ENCODE measurements around the gene RNF126.

RNF126 gene

GRCh38 chr19:662207-662961 is 630 bp downstream of the RNF126 start:
- DNase-seq = peak; percentile 31

DNA sequence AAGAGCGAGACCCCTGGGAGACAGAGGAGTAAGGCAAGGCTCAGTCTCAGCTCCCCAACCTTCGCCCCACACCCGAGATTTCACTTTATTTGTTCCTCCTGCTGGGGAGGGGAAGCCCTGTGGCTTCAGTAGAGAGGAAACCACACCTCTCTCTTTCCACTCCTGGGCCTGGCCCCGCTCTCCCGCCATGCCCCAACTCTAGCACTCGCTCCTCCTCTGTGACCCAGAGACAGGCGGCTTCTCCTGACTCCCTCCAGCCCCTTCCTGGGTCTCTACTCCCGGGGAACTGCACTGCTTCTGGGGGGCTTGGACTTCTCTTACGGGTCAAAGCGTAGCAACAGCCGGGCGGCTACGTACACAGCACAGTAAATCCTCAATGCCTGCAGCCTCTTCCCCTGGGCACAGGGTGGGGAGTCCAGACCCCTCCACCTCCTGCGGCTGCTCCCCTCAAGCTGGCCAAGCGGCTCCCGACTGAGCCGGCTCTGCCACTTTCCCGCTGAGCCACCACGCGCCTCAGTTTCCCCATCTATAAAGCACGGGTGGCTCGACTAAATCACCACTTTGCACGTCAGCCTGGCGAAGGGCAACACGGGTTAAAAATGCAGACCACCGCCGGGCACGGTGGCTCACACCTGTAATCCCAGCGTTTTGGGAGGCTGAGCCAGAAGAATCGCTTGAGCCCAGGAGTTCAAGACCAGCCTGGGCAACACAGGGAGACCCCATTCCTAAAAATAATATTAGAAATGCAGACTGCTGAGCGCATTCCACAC is 1.4 kb downstream of the RNF126 start:
- no peak for DNase-seq

DNA sequence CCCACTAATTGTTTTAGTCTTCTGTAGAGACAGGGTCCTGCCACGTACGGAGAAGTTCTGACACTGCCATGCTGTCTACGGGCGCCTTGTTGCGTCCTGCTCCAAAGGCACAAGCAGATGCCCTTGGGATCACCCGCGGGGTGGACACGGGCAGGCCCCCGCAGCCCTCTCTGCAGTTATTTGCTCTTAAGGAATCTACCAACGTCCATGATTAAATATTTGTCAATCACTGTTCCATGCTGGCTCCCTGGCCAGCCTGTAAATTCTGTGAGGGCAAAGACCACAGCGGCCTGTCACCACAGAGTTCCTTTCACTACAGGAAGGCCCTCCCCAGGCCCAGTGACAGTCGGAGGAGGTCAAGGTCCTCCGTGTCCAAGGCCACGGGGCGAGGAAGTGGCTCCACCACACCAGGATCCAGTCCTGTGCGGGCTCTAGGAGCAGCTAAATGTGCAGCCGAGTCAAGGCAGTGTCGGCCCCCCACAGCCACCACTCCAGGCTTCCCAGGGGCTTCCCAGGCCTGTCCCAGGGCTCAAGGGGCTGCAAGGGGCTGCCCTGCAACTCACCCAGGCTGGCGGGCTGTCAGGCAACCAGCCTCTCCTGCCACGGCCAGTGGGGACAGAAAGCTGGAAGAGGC is 2.1 kb downstream of the RNF126 start:
- no peak for DNase-seq

GRCh38 chr19:658916-659839 is 3.8 kb downstream of the RNF126 start:
- no peak for DNase-seq

- no peak for DNase-seq
Measured at GRCh38 chr19:658059-658839, 4.8 kb downstream of the RNF126 start.

DNA sequence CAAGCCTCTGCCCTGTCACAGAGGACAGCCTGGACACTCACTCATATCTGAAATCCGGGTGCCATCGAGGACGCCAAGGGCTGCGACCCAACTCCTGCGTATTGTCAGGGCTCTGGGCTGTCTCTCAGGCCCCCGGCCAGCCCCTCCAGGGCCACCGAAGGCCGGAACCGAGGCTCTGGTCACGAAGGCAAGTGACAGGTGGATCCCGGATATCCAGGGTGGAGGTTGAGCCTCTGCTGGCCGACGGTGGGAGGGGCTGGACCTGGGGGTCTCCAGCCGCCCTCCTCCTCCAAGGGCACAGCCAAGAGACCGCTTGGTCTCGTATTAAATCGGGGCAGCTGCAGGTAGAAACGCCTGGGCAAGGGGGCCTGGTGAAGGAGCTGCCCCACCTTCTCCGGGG is 5.4 kb downstream of the RNF126 start:
- DNase-seq = no peak

DNA sequence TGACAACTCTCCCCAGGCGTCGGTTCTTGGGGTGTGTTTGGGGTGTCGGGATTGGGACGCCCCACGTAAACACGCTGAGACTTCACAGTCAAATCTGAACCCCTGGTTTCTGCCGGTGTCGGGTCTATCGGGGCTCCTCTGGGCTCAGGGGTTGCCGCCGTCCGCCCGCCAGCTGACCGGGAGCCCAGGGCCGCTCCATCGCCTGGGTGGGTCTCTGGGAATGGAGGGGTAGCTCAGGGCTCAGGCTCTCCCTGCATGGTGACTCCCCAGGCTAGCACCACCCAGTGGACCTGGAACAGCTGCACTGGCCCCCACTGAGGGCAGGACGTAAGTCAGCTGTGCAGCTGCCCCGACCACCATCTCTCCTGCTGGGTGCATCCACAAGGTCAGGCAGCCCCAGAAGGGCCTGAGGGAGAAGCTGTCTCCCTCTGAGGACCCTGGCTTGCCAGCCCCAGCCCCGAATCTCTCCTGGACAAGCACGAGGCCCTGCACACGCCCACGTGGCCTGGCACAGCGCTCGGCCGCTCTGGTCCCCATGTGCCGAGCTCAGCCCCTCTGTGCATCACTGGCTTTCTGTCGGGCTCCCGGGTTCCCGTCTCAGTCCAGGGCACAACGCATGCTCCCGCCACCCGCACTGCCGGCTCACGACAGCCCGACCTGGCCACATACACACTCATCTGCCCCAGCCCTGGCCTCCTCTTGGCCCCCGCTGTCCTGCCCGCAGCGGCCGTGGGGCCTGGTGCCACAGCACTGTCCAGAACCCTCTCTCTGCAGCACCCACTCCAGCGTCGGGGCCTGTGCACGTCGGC is 6.1 kb downstream of the RNF126 start:
- DNase-seq = no peak

GRCh38 chr19:655691-656090 is 7.3 kb downstream of the RNF126 start:
- DNase-seq = no peak

GRCh38 chr19:653425-653824 is 9.6 kb downstream of the RNF126 start:
- no peak for DNase-seq

DNA sequence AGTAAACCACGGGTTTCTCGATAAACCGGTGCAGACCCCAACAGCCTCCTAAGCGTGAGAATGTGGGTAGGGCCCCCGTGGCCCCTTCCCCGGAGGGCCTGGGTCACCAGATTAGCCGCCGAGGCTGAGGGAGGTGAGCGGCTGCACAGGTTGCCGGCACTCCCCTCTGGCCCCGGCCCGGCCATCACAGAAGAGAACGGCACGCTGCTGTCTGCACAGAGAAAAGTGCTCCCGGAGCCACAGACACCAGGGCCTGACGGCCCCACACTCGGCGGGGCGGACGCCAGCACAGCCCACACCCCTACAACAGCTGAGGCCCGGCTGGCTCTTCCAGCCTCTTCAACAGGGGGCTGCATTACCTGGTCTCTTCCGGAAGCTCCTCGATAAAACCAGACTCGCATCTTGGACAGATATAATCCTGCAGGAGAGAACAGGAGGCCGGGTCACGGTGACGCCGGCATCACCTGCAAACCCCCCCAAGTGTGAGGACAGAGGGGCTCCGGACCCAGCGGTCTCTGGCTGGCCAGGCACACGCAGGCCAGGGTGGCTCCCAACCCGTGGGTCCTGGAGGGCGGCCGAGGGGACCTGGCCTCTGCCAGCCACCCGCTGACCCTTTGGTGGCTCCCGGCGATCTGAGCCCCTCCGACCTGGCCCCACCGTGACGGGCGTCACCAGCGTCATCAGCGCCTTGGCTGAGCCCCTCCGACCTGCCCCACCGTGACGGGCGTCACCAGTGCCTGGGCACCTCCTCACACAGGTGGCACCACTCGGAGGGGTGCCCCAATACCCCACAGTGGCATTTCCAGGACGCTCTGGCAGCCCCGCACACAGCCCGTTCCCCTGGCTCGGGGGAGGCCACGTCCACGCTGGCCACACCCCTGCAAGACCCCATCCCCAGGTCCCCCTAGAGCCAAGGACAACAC is 10.3 kb downstream of the RNF126 start:
- DNase-seq = no peak

- no peak for DNase-seq
Measured at GRCh38 chr19:651991-652390, 11.0 kb downstream of the RNF126 start.

- no peak for DNase-seq
Measured at GRCh38 chr19:651114-651818, 11.7 kb downstream of the RNF126 start.

- no peak for DNase-seq
Measured at GRCh38 chr19:650121-650520, 12.9 kb downstream of the RNF126 start.

- DNase-seq = no peak
Measured at GRCh38 chr19:648904-649801, 13.9 kb downstream of the RNF126 start.

DNA sequence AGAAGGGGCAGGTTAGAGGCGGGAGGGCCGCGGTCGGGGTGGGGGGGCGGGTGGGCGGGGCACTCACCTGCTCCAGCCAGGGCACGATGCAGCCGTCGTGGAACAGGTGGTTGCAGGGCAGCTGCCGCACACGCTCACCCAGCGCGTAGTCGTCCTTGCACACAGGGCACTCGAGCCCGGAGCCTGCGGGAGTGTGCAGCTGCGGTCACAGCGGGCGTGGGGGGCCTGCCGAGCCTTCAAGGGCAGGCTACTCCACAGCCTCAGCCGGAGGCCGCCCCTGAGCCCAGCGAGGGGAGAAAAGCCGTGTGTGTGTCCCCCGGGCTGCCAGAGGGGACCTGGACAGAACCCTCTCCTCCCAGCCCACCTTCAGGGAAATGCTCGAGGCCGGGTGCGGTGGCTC is 14.7 kb downstream of the RNF126 start:
- no peak for DNase-seq

DNA sequence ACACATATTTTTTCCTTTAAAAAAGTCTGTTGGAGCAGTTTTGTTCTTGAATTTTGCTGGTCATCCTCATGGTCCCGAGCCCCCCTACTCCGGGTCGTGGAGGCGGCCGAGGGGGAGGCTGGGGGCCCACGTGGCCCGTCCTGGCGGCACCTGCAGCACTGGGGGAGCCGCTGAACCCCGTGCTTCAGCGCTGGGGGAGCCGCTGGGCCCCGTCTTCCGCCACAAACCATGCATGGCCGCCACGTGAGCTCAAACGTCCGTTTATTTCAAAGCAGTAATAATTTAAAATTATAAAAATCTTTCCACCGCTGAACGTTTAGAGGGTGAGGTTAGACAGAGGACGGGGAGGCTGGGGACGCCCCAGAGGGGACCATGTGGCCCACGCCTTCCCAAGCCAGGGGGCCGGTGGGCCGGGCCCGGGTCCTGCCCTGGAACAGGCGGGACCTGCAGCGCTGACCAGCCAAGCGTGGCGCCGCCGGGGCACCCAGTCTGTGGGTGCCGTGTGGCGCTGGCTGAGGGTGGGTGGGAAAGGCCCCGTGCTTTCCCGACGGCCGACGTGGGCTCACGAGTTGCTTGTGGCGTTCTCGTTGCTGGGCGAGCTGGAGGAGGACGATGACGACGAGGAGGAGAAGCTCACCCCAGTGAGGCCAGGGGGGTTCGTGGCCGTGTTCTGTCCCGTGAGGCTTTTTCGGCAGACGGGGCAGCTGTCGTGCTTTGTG is 15.3 kb downstream of the RNF126 start:
- DNase-seq = no peak
